Loucy (cell line): ENCODE data around the gene UBE2O.

Experiments
- H2AFZ ChIP-seq: fragments of 200-600 bp; sonication (generic); 2 replicates; pipeline ENCODE4 v1.6.0; 2016; ENCODE audit warnings: antibody characterized with exemption, mild to moderate bottlenecking, low read length, moderate library complexity
- H3F3A ChIP-seq: fragments of 200-600 bp; 2 replicates; pipeline ENCODE4 v1.6.0; 2016; ENCODE audit warnings: antibody characterized with exemption, low read depth, mild to moderate bottlenecking
- H3K27me3 ChIP-seq: fragments of 200-600 bp; sonication (generic); 2 replicates; pipeline ENCODE4 v1.6.1; 2014; ENCODE audit warnings: low read length, mild to moderate bottlenecking; ENCODE audit not compliant: insufficient read depth, poor library complexity, severe bottlenecking
- H3K36me3 ChIP-seq: fragments of 200-600 bp; sonication (generic); 2 replicates; pipeline ENCODE4 v1.6.1; 2016; ENCODE audit warnings: low read length; ENCODE audit not compliant: insufficient read depth
- H3K4me1 ChIP-seq: fragments of 200-600 bp; sonication (generic); 2 replicates; pipeline ENCODE4 v1.5.1; 2014; ENCODE audit warnings: low read length, mild to moderate bottlenecking; ENCODE audit not compliant: insufficient read depth, poor library complexity, severe bottlenecking
- H3K4me2 ChIP-seq: fragments of 200-600 bp; sonication (generic); 2 replicates; pipeline ENCODE4 v1.6.0; 2014; ENCODE audit warnings: antibody characterized with exemption, low read length, low read depth, mild to moderate bottlenecking; ENCODE audit not compliant: poor library complexity, severe bottlenecking
- H3K4me3 ChIP-seq: fragments of 200-600 bp; sonication (generic); 2 replicates; pipeline ENCODE4 v1.5.1; 2014; ENCODE audit warnings: low read length, mild to moderate bottlenecking, mixed read lengths; ENCODE audit not compliant: poor library complexity, severe bottlenecking
- H3K79me2 ChIP-seq: fragments of 200-600 bp; sonication (generic); 2 replicates; pipeline ENCODE4 v1.6.1; 2014; ENCODE audit warnings: low read length; ENCODE audit not compliant: insufficient read depth
- H3K9ac ChIP-seq: fragments of 200-600 bp; sonication (generic); 2 replicates; pipeline ENCODE4 v1.6.0; 2014; ENCODE audit warnings: mild to moderate bottlenecking, low read depth, low read length, moderate library complexity; ENCODE audit not compliant: poor library complexity, severe bottlenecking
- H3K9me2 ChIP-seq: fragments of 200-600 bp; sonication (generic); replicated peaks from 2 replicates; pipeline ENCODE4 v1.6.1; 2016; ENCODE audit warnings: low read depth, low read length, mixed read lengths
- H3K9me3 ChIP-seq: fragments of 200-600 bp; sonication (generic); 2 replicates; pipeline ENCODE4 v1.6.1; 2014; ENCODE audit warnings: mild to moderate bottlenecking, antibody characterized with exemption, low read length, low read depth; ENCODE audit not compliant: insufficient read depth
- H4K20me1 ChIP-seq: fragments of 200-600 bp; sonication (generic); 2 replicates; pipeline ENCODE4 v1.6.0; 2014; ENCODE audit warnings: antibody characterized with exemption, low read length, mild to moderate bottlenecking; ENCODE audit not compliant: insufficient read depth, poor library complexity, severe bottlenecking
- EZH2phosphoT487 ChIP-seq: fragments of 200-600 bp; IDR thresholded peaks from 2 replicates; pipeline ENCODE4 v1.6.1; 2018; ENCODE audit warnings: antibody characterized with exemption, mild to moderate bottlenecking, moderate library complexity, borderline replicate concordance
- TF ChIP-seq, protein P1 (sequence below): fragments of 200-600 bp; sonication (generic); conservative IDR thresholded peaks from 2 replicates; pipeline ENCODE4 v1.5.1; 2014; ENCODE audit warnings: mild to moderate bottlenecking, antibody characterized with exemption, low read length

Gene UBE2O

DNA sequence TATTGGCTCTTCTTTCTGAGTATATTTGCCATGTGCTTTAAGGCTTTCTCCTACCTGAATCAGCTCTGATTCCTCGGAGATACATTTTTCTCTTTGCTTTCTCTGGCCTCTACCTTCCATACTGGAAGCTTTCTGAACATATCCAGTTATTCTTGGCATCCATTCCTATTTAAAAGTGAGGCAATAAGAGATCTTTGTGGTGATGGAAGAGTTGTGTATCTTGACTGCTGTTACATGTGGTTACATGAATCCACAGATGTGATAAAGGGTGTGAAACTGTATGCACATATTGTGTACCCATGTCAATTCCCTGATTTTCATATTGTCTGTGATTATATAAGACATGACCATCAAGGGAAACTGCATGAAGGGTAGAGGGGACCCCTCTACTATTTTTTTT is 24.4 kb downstream of the UBE2O start:
- Histone ChIP-seq H3K4me2 (no peak overlapping the region), H3K9ac (no peak overlapping the region), H3K4me3 (no peak overlapping the region), H3K27me3 (no peaks in the 10 kb centered on the region), H2AFZ (no peak overlapping the region), H3K4me1 (no peaks in the 10 kb centered on the region), H3K79me2 (peaks cover 80% of the 10 kb centered on the region), H3K9me3 (no peaks in the 10 kb centered on the region), H4K20me1 (peaks cover 17% of the 10 kb centered on the region), H3K36me3 (peaks cover 4% of the 10 kb centered on the region; the same call in 1 of the 2 replicates), H3F3A (no peaks in the 10 kb centered on the region), H3K9me2 (no peaks in the 10 kb centered on the region)
- no peak for TF ChIP-seq EZH2phosphoT487
- TF ChIP-seq, protein P1, sequence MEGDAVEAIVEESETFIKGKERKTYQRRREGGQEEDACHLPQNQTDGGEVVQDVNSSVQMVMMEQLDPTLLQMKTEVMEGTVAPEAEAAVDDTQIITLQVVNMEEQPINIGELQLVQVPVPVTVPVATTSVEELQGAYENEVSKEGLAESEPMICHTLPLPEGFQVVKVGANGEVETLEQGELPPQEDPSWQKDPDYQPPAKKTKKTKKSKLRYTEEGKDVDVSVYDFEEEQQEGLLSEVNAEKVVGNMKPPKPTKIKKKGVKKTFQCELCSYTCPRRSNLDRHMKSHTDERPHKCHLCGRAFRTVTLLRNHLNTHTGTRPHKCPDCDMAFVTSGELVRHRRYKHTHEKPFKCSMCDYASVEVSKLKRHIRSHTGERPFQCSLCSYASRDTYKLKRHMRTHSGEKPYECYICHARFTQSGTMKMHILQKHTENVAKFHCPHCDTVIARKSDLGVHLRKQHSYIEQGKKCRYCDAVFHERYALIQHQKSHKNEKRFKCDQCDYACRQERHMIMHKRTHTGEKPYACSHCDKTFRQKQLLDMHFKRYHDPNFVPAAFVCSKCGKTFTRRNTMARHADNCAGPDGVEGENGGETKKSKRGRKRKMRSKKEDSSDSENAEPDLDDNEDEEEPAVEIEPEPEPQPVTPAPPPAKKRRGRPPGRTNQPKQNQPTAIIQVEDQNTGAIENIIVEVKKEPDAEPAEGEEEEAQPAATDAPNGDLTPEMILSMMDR: no peak

DNA sequence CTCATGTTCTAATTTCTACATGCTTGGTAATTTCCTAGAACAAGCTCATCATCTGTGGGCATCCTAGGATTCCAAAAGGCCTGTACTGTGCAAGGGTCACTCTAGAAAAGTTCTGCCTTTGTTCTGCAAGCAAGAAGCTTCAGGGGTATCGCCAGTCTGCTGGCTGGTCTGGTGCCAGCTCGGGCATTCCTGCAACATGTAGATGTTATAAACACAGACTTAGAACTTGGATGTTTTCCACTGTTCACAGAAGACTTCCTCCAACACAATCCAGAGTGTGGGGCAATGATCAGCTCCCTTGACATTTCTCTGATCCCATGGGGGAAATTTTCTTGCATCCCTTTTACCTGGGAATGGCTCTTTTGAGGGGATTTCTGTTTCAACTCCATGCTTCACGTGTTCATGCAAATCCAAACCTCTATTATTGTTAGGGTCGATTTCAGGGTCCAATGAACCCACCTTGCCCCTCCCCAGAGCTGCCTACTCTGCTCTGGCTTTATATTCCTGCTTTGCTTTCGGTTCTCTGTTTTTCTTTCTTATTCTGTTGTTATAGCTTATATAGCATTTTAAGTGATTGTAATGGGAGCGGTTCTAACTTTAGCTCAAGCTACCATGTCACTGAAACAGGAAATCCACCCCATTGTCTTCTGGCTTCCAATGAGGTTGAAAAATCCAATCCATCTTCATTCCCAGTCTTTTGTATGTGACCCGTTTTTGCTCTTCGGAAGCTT is 25.3 kb downstream of the UBE2O start:
- TF ChIP-seq EZH2phosphoT487: no peak
- H4K20me1 ChIP-seq: peaks cover 17% of the 10 kb centered on the region
- H3K79me2 ChIP-seq: peaks cover 77% of the 10 kb centered on the region
- H3K4me3 ChIP-seq: no peak overlapping the region
- no peaks in the 10 kb centered on the region for H3K9me3 ChIP-seq
- H3K4me1 ChIP-seq: no peaks in the 10 kb centered on the region
- H2AFZ ChIP-seq: no peak overlapping the region
- no peaks in the 10 kb centered on the region for H3K27me3 ChIP-seq
- no peak overlapping the region for H3K4me2 ChIP-seq
- H3K9ac ChIP-seq: no peak overlapping the region
- H3K9me2 ChIP-seq: no peaks in the 10 kb centered on the region
- H3F3A ChIP-seq: no peaks in the 10 kb centered on the region
- H3K36me3 ChIP-seq: peaks cover 4% of the 10 kb centered on the region; the same call in 1 of the 2 replicates

DNA sequence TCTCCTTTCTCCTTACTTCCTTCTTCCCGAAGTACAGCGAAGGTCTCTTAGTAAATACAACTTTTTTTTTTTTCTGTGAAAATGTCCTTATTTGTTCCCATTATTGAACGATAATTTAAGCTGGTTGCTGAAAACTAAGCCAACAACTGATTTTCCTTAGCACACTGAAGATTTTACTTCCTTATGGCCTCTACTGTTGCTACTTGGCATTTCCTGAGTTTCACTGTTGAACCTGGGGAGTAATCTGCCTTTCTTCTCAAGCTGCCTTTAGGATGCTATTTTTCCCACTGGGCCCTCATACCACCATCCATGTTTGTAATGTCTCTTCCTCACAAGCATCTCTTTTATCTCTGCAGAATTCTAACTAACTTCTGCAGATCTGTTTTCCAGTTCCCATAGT is 26.1 kb downstream of the UBE2O start:
- peaks cover 77% of the 10 kb centered on the region for H3K79me2 ChIP-seq
- peaks cover 10% of the 10 kb centered on the region; the same call in 1 of the 2 replicates for H3K36me3 ChIP-seq
- no peak overlapping the region for H2AFZ ChIP-seq
- H3K27me3 ChIP-seq: no peaks in the 10 kb centered on the region
- no peak overlapping the region for H3K4me3 ChIP-seq
- H3K9me2 ChIP-seq: no peaks in the 10 kb centered on the region
- peaks cover 9% of the 10 kb centered on the region for H4K20me1 ChIP-seq
- H3K9me3 ChIP-seq: no peaks in the 10 kb centered on the region
- no peak for TF ChIP-seq EZH2phosphoT487
- TF ChIP-seq, protein P1: no peak
- H3K9ac ChIP-seq: no peak overlapping the region
- H3K4me1 ChIP-seq: no peaks in the 10 kb centered on the region
- no peak overlapping the region for H3K4me2 ChIP-seq
- H3F3A ChIP-seq: no peaks in the 10 kb centered on the region

DNA sequence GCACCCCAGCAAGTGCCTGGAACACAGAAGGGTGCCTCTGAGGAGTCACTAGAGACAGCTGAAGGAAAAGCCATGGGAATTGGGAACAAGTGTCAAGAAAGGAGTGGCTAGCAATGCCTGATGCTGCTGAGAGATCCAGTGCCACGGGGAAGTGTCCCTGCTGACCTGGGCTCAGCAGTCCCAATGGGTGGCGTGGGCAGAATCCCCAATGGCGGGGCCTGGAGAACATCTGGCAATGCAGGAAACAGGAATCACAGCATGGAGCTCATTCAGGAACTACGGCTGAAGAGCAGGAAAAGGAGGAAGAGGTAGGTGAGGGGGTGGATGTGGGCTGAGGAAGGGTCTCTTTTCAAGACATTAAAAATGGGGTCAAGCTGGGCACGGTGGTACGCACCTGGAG is 30.1 kb downstream of the UBE2O start:
- H3K9ac ChIP-seq: no peak overlapping the region
- H3K9me2 ChIP-seq: no peaks in the 10 kb centered on the region
- no peaks in the 10 kb centered on the region for H3F3A ChIP-seq
- no peak for TF ChIP-seq EZH2phosphoT487
- TF ChIP-seq, protein P1: no peak
- no peak overlapping the region for H3K4me2 ChIP-seq
- H2AFZ ChIP-seq: no peak overlapping the region
- H3K9me3 ChIP-seq: no peaks in the 10 kb centered on the region
- H3K36me3 ChIP-seq: peaks cover 8% of the 10 kb centered on the region; the same call in 1 of the 2 replicates
- no peaks in the 10 kb centered on the region for H3K4me1 ChIP-seq
- H4K20me1 ChIP-seq: peaks cover 12% of the 10 kb centered on the region
- peaks cover 82% of the 10 kb centered on the region for H3K79me2 ChIP-seq
- H3K4me3 ChIP-seq: no peak overlapping the region
- no peaks in the 10 kb centered on the region for H3K27me3 ChIP-seq
